HL-60/S4 treated with retinoic acid at 250 ng/mL for 4 days and 3 days (cell line): Measurements from ENCODE around the gene ATP2A1.
"Not testable (repeated sequence)": the region's sequence is repeated elsewhere in the genome, so short reads cannot be mapped to it uniquely, and the experiment has no call there.

ENCODE experiments used
- in situ Hi-C: fragments of 300-500 bp; cut with MboI; formaldehyde crosslinking; loops from 2 replicates; pipeline ENCODE4 v1.7.0; 2022; ENCODE audit warnings: low sequenced_read_pairs

ATP2A1 gene

GRCh38 chr16:28904828-28905227 lies 26.5 kb downstream of the ATP2A1 start:
- in situ Hi-C loops: no loop called here

GRCh38 chr16:28905229-28905754 lies 27.0 kb downstream of the ATP2A1 start:
- in situ Hi-C loops: no loop called here

GRCh38 chr16:28905800-28906372 lies 27.6 kb downstream of the ATP2A1 start:
- in situ Hi-C loops: no loop called here

GRCh38 chr16:28910086-28911031 lies 32.1 kb downstream of the ATP2A1 start:
- in situ Hi-C loops: no loop called here

- in situ Hi-C loops: no loop called here
These were observed 34.3 kb downstream of the ATP2A1 start for GRCh38 chr16:28912558-28912957.

- in situ Hi-C loops: no loop called here
These were observed 35.8 kb downstream of the ATP2A1 start for GRCh38 chr16:28913946-28914724.

- in situ Hi-C loops: no loop called here
These were observed 36.9 kb downstream of the ATP2A1 start for GRCh38 chr16:28915181-28915580.

- in situ Hi-C loops: no loop called here
These were observed 38.8 kb downstream of the ATP2A1 start for GRCh38 chr16:28917095-28917494.

- in situ Hi-C loops: no loop called here
These were observed 40.4 kb downstream of the ATP2A1 start for GRCh38 chr16:28918698-28919097.

GRCh38 chr16:28923231-28923587 lies 44.9 kb downstream of the ATP2A1 start:
- in situ Hi-C loops: no loop called here

GRCh38 chr16:28923652-28924398 lies 45.5 kb downstream of the ATP2A1 start:
- in situ Hi-C loops: no loop called here

- in situ Hi-C loops: no loop called here
These were observed 46.1 kb downstream of the ATP2A1 start for GRCh38 chr16:28924399-28924761.

- in situ Hi-C loops: no loop called here
These were observed 46.6 kb downstream of the ATP2A1 start, which contains the start of gene RABEP2 for GRCh38 chr16:28924762-28925385. TSS of gene RABEP2 (minus strand) at chr16:28925238. CDS start at chr16:28925163, 75 bp downstream.

GRCh38 chr16:28925386-28926228 lies 47.3 kb downstream of the ATP2A1 start:
- in situ Hi-C loops: no loop called here

- in situ Hi-C loops: not testable (repeated sequence)
These were observed 48.0 kb downstream of the ATP2A1 start for GRCh38 chr16:28926284-28926683.

GRCh38 chr16:28927815-28928214 lies 49.5 kb downstream of the ATP2A1 start:
- in situ Hi-C loops: no loop called here

- in situ Hi-C loops: no loop called here
These were observed 51.9 kb downstream of the ATP2A1 start for GRCh38 chr16:28930203-28930602.

GRCh38 chr16:28930652-28931051 lies 52.4 kb downstream of the ATP2A1 start:
- in situ Hi-C loops: no loop called here

- in situ Hi-C loops: no loop called here
These were observed 53.5 kb downstream of the ATP2A1 start, which contains the start of gene CD19 for GRCh38 chr16:28931801-28932225. TSS of gene CD19 (plus strand) at chr16:28931971. CDS start at chr16:28932001, 30 bp downstream.
